AG04449 (cell line): ENCODE results near the gene PTPA.
"Not testable (repeated sequence)": the region's sequence is repeated elsewhere in the genome, so short reads cannot be mapped to it uniquely, and the experiment has no call there.

Source experiments
- CTCF ChIA-PET: fragments of 350-600 bp; formaldehyde crosslinking; extraction: SDS; loops from one replicate; lab custom pipeline; 2021; ENCODE audit warnings: antibody characterized with exemption; lab: Yijun Ruan, JAX
- POLR2A ChIA-PET: fragments of 400-600, 350-600 bp; formaldehyde crosslinking; extraction: SDS; loops from one replicate; lab custom pipeline; 2020; ENCODE audit warnings: antibody characterized with exemption, inconsistent platforms; lab: Yijun Ruan, JAX
- DNase-seq: peaks from one replicate; pipeline ENCODE4 v3.0.0-alpha.2; 2010; ENCODE audit warnings: low read depth, low spot score
- H3K4me3 ChIP-seq: 2 replicates; pipeline ENCODE4 v1.5.1; 2011; ENCODE audit warnings: low read depth, mild to moderate bottlenecking, control low read depth, low read length
- TF ChIP-seq, protein P1 (sequence below): IDR thresholded peaks from one replicate; pipeline ENCODE4 v1.5.1; 2011; ENCODE audit warnings: mild to moderate bottlenecking, moderate library complexity, low read length, control low read depth, inconsistent platforms; ENCODE audit not compliant: insufficient read depth; ENCODE audit errors: missing control alignments

The PTPA gene

DNA sequence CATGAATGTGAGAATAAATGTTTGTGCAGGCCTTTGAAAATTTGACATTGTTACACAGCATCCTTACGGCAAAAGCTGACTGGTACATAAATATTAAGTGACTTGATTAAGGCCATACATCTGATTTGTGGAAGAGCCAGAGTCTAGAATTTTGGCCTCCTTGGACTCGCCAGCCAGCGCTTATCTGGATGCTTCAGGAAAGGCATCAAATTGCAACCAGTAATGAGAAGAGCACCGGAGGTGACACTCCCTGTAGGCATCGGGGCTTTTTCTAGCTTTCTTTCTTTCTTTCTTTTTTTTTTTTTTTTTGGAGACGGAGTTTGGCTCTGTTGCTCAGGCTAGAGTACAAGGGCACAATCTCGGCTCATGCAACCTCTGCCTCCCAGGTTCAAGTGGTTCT lies 80.0 kb downstream of the PTPA start:
- no peak overlapping the region for H3K4me3 ChIP-seq
- CTCF ChIA-PET, result interaction anchor here (0.6 to 1.0 kb wide), 3 partner anchors 9 to 37 kb away, joined by 3 to 4 read pairs (median 3); no protein-coding TSS in a partner anchor
- POLR2A ChIA-PET, result interaction anchor here (2.3 kb wide), 1 partner anchor 13 kb away, joined by 5 read pairs; the partner anchor contains the start of gene IER5L
- DNase-seq, result no peak
- TF ChIP-seq, protein P1, sequence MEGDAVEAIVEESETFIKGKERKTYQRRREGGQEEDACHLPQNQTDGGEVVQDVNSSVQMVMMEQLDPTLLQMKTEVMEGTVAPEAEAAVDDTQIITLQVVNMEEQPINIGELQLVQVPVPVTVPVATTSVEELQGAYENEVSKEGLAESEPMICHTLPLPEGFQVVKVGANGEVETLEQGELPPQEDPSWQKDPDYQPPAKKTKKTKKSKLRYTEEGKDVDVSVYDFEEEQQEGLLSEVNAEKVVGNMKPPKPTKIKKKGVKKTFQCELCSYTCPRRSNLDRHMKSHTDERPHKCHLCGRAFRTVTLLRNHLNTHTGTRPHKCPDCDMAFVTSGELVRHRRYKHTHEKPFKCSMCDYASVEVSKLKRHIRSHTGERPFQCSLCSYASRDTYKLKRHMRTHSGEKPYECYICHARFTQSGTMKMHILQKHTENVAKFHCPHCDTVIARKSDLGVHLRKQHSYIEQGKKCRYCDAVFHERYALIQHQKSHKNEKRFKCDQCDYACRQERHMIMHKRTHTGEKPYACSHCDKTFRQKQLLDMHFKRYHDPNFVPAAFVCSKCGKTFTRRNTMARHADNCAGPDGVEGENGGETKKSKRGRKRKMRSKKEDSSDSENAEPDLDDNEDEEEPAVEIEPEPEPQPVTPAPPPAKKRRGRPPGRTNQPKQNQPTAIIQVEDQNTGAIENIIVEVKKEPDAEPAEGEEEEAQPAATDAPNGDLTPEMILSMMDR, result no peak

- ChIA-PET POLR2A (interaction anchor here (1.2 kb wide), 1 partner anchor 16 kb away, joined by 9 read pairs; the partner anchor contains the start of gene IER5L), CTCF (interaction anchor here (1.1 to 1.2 kb wide), 2 partner anchors 12 to 62 kb away, joined by 3 read pairs; no protein-coding TSS in a partner anchor)
- no peak for DNase-seq
- TF ChIP-seq, protein P1, result no peak
- no peak overlapping the region for H3K4me3 ChIP-seq
Measured at GRCh38 chr9:129193655-129194054, 82.4 kb downstream of the PTPA start.

DNA sequence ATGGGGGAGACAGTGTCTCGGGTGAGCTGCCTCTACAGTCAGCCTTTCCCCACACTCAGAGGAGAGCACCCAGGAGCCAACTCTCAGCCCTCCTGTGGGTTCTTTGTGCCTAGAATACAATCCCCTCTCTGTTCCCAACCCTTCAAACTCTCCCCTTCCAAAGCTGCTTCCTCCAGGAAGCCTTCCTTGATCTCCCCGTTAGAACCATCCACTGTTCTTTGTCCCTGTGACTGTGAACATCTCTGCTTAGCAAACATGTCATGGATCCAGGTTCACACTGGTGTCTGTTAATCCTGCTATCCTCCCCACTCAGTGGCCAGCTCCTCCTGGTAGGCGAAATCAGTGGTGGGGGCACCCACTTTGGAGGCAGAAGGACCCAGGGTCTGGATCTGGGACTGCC lies 83.0 kb downstream of the PTPA start:
- CTCF ChIA-PET, result interaction anchor here (1.1 to 1.2 kb wide), 2 partner anchors 12 to 62 kb away, joined by 3 read pairs; no protein-coding TSS in a partner anchor

GRCh38 chr9:129195606-129196005 lies 84.4 kb downstream of the PTPA start:
- DNase-seq, result no peak
- TF ChIP-seq, protein P1, result no peak
- H3K4me3 ChIP-seq, result no peak overlapping the region
- ChIA-PET CTCF (interaction anchor here (1.2 kb wide), 1 partner anchor 53 kb away, joined by 3 read pairs; no protein-coding TSS in a partner anchor), POLR2A (no interaction called here)

More for the DNA sequence above, 83.0 kb downstream of the PTPA start:
- H3K4me3 ChIP-seq, result no peak overlapping the region
- no peak for DNase-seq
- POLR2A ChIA-PET, result interaction anchor here (0.6 to 1.2 kb wide), 2 partner anchors 16 to 1794 kb away, joined by 3 to 9 read pairs; partner anchors contain the start of gene IER5L
- TF ChIP-seq, protein P1, result no peak

DNA sequence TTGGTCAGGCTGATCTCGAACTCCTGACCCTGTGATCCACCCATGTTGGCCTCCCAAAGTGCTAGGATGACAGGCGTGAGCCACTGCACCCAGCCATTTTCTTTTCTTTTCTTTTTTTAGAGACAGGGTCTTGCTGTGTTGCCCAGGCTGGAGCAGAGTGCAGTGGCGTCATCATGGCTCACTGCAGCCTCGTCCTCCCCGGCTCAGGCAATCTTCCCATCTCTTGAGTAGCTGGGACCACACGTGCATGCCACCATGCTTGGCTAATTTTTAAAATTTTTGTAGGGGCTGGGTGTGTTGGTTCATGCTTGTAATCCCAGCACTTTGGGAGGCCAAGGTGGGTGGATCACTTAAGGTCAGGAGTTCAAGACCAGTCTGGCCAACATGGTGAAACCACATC lies 85.8 kb downstream of the PTPA start:
- CTCF ChIA-PET, result interaction anchor here (1.0 kb wide), 1 partner anchor 23 kb away, joined by 4 read pairs; no protein-coding TSS in a partner anchor

DNA sequence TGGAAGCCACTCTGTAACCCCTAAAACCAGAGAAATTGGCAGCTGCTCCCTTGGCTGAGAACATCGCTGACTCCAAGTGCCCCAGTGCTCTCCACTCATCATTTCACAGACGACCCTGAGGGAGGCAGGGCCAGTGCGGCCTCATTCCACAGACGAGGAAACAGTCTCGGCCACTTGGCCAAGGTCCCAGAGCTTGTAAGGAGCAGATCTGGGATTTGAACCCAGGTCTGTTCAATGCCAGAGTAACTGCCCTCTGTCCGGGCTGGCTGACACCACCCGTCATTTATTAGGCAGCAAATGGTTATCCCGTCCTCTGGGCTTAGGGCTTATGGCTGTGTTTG lies 86.7 kb downstream of the PTPA start:
- CTCF ChIA-PET, result interaction anchor here (0.9 to 1.5 kb wide), 5 partner anchors 15 to 66 kb away, joined by 3 to 4 read pairs (median 3); no protein-coding TSS in a partner anchor
- H3K4me3 ChIP-seq, result peak overlapping the region; percentile 24
- TF ChIP-seq, protein P1, result no peak
- POLR2A ChIA-PET, result interaction anchor here (2.3 kb wide), 1 partner anchor 20 kb away, joined by 17 read pairs; the partner anchor contains the start of gene IER5L
- DNase-seq, result no peak

More for the DNA sequence above, 85.8 kb downstream of the PTPA start:
- DNase-seq, POLR2A ChIA-PET, H3K4me3 ChIP-seq: not testable (repeated sequence)
